NCI-H526 (cell line): ENCODE measurements around the gene SRMS.
A peak's percentile ranks its signal among the peaks of the same experiment; 100 is the strongest.
"Not testable (repeated sequence)": the region's sequence is repeated elsewhere in the genome, so short reads cannot be mapped to it uniquely, and the experiment has no call there.

Experiments used
- DNase-seq, 2 experiments: peaks; one replicate each; lab custom pipeline; 2025; lab: John Stamatoyannopoulos, UW

Gene SRMS

DNA sequence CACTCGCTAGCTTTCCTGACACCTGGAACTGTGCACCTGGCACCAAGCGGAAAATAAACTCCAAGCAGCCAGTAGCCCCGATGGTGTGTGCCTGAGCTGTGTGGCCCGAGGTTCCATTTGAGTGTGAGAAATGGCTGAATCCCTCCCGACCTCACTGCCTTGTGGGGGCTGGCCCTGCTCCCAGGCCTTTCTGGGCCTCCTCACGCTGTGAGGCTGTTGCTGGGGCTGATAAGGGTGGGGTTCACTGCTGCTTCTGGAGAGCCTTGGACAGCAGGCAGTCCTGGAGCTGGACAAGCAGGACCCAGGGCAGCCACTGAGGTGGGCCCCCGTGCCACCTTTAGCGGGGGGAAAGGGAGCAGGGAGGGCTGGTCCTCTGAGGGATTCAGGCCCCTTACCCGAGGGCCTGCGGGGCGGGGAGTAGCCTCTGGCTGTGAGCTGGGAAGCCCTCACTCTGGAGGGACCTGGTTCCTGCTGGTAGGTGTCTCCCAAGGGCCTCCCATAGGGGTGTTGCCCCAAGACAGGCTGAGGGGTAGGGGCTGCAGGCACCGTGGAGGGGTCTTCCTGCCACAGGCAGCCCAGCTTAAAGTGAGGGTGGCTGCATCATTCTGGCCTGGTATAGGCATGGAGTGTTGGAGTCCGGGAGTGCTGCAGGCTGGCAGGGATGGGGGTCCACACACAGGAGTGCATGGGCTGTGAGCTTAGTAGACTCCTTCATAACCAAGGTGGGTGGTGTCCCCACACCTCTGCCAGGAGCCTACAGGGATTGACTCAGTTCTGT lies 25.3 kb downstream of the SRMS start:
- no peak for DNase-seq

DNA sequence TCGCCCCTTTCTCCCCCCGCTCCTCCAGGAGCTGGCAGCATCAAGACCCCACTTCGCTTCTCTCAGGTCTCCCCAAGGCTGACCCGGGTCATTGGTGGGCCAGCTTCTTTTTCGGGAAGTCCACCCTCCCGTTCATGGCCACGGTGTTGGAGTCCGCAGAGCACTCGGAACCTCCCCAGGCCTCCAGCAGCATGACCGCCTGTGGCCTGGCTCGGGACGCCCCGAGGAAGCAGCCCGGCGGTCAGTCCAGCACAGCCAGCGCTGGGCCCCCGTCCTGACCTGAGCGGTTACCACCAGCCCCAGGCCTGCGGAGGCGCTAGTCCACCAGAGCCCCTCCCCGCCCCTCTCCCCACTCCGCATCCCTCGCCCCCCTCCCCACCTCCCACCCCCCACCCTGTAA lies 25.9 kb downstream of the SRMS start:
- DNase-seq: no peak

DNA sequence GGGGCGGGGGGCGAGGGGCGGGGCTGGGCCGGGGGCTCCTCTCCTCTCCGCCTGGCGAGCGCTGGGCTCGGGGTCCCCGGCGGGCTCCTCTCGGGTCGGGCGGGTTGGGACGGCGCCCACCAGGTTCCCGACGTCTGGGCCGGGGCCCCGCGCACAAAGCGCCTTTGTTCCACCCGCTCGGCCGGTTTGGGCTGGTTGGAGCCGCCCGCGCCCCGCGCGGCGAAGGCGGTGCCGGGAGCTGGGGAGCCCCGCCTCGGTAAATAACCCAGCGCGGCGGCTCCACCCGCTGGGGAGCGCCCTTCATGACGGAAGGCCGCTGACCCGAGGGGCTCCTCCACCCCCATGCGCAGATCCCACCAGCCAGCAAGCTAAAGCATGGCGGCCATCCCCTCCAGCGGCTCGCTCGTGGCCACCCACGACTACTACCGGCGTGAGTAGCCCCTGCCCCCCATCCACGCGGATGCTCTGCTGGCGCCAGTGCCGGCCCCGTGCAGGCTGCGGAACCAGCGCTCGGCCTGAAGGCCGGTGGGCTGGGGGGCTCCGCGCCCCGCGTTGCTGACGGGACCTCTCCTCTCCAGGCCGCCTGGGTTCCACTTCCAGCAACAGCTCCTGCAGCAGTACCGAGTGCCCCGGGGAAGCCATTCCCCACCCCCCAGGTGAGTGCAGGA lies 26.5 kb downstream of the SRMS start:
- DNase-seq: peak; percentile 68 to 92

DNA sequence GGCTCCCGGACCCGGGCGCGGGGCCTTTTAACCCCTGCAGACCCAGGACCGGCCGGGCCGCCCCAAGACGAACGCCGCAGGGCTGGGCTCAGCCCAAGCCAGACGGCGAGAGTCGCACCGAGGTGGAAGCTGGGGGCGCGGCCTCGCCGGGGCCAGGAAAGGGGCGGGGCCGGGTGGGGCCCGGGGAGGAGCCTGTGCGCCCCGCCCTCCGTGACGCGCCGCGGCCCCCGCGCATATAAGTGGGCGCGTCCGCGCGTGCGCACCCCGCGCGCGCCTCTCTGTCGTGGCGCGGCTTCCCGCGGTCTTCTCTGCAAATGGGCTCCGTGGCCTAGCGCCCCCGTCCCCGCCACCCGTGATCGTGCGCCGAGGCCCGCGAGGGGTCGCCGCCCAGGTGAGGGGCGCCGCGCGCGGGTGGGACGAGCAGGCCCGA lies 27.0 kb downstream of the SRMS start, which contains the start of gene PPDPF:
Gene PPDPF, plus strand, starts transcription at position 262 of the 430 bp plus-strand sequence. CDS start 544 bp downstream, outside the sequence.
- peak in 1 of 2 experiments; percentile 88 for DNase-seq

DNA sequence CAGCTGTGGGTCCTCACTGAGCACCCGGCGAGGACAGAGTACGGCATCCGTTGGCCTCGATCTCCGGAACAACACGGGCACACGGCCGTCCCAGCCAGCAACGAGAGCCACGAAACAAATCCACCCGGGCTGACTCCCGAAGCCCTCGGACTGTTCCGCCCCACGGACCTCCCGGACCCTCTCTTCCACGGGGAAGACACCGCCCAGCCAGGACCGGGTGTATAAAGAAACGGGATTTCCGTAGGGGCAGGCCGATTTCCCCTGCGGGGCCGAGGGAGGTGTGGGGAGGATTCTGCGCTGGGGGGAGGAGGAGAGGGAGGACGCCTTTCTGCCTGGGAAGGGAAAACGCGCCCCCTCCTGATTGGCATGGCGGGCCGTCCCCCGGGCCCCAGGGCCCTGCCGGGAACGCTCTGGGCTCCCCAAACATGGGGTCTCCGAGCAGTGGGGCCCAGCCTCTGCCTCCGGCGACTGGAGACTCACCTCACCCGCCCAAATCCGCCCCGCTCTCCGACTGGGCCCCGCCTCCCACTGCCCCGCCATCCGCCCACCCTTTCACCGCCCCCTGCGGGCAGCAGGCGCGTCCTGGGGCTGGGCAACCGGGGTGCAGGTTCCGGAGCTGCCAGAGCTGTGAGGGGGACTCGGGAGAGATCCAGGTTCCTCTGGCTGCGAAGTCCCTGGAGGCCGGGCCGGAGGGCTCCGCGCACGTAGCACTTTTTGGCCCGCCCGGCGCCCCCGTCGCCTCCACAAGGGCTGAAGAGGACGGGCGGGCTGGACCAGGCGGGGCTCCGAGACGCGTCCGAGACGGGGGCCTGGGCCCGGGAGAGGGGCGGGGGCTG lies 27.7 kb downstream of the SRMS start:
- DNase-seq: peak in 1 of 2 experiments; percentile 70

DNA sequence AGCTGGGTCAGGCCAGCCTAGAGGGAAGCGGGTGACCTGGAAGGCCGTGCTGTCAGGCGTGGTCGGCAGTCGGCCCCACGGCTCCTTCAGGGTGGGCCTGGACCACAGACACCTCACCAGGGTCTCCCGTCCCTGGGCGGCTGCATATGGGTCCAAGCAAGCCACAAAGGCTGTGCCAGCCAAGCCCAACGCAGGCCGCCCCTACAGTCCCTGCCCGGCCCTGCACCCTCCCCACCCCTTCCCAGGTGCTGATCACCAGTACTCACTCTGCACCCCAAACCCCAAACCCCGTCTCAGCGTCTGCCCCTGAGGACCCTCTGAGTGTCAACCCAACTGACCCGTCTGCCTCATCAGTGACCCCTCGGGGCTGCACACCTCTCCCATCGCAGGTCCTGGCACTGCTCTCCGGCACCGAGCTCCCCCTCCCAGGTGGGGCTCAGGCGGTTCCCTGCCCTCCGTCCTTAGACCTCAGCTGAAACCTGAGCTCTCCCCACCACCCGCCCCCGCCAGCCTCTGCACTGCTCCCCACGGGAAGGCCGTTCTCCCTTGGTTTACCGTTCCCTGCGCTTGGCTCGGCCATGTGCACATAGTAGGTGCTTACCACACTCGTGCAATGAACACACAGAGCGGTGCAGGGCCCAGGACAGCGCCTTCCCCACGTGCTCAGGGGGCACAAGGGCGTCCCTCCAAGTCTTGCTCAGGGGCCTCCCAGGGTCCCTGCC lies 28.4 kb downstream of the SRMS start:
- no peak for DNase-seq

DNA sequence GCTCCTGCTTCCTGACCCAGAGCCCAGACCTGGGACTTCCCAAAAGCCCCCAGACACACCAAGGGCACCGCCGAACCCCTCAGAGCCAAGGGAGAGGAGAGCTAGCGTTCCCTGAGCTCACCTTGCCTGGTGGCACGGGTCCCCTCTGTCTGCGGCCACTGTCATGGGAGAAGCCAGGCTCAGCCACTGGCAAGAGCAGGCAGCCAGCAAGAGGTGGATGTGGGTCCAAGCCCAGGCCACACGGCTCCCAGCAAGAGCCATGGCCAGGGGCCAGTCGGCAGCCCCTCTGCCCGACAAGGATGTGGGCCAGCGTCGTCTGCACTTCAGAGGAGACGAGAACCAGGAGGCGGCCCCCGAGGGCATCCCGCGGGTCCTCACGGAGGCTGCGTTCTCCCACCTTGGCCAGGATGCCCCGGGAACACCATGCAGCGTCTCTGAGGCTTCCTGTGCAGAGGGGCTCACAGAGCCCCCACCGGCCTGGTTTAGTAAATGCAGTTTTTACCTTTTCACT lies 29.1 kb downstream of the SRMS start:
- no peak for DNase-seq

DNA sequence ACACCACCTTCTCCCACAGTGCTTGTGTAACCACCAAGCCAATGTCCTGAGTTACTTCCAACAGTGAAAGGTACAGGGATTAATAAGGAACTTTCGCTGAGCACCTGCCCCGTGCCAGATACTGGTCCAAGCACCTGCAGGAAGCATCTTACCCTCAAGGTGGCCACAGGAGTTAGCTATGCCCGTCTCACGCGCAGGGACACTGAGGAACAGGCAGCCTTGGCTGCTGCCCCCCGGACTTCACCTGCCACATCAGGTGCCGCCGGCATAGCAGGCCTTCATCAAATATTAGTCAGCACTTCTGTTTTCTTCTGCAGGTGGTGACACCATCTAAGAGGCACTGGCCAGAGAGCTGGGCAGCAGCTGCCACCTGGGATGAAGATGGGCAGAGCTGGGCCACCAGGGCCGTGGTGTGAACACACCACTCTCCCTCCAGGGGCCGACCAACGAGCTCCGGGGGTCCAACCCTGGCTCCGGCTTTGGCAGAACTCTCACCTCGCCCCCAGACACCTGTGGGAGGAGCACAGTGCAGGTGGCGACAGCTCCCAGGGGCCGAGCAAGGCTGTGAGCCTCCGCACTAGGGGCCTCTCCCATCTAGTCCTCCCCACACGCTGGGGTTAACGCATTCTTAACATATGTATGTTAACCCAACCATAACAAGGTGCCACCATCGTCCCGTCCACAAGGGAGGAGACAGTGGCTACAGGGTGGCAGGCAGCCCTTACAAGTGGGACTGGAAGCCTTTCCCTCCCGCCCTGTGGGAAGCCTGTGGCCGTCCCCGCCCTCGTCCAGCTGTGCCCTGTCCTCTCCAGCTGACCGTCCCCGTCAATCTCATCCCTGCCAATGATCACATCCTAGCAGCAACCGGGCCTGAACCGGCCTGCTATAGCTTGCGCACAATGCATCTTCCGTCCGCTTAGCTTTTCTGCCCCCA lies 29.9 kb downstream of the SRMS start:
- DNase-seq: no peak

DNA sequence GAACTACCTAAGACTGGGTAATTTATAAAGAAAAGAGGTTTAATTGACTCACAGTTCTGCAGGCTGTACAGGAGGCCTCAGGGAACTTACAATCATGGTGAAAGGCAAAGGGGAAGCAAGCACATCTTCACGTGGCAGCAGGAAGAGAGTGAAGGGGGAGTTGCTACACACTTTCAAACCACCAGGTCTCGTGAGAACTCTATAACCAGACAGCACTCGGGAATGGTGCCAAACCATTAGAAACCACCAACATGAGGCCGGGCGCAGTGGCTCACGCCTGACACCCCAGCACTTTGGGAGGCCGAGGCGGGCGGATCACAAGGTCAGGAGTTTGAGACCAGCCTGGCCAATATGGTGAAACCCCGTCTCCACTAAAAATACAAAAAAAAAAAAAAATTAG lies 33.0 kb downstream of the SRMS start:
- not testable (repeated sequence) for DNase-seq

DNA sequence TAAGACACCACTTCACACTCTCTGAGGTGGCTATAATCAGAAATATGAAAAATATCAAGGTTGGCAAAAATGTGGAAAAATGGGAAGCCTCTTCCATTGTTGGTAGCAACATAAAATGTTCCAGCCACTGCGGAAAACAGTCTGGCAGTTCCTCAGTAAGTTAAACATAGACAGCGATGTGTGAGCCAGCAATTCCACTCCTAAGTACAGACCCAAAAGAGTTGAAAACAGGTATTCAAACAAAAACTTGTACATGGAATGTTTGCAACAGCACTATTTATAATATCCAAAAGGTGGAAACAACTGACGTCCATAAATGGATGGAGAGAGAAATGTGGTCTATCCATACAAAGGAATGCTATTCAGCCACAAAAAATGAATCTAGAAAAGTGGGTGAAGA lies 34.3 kb downstream of the SRMS start:
- DNase-seq: no peak

DNA sequence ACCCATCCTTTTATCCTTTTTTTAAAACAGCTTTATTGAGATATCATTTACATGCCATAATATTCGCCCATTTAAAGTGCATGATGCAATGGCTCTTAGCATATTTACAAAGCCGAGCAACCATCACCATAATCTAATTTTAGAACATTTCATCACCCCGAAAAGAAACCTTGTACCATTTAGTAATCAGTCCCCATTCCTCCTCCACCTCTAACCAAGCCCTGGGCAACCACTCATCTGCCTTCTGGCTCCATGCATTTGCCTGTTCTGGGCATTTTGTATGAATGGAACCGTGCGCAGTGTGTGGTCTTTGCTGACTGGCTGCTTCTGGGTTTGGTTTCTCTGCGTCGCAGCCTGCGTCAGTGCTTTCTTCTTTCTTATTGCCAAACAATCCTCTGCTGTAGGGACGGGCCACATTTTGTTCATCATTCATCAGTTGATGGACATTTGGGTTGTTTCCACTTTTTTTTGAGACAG lies 38.4 kb downstream of the SRMS start:
- no peak for DNase-seq

DNA sequence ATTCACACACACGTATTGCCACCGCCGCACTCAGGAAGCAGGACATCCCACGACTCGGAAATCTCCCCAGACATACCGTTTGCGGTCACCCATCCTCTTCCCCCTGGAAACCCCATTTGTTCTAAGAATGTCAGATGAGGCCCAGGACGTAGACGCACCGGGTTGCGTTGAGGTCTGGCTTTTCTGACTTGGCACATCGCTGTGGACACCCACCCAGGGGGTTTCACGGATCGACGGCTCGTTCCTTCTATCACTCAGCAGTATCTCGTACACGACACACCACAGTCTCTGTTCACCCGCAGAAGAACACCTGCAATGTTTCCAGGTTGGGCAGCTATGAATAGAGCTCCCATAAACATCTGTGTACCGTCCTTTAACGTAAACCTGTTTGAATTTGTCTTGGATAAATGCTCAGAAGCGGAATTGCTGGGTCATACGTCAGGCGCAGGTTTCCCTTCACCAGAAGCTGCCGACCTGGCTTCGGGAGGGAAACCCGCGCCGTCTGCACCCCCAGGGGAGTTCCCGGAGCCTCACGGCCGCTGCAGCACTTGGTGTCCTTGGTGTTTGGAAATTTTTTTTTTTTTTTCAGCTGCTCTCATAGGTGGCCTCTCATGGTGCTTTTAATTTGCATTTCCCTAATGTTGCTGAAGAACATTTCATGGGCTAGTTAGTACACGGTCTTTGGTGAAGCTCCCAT lies 39.3 kb downstream of the SRMS start:
- DNase-seq: peak; percentile 69 to 88

DNA sequence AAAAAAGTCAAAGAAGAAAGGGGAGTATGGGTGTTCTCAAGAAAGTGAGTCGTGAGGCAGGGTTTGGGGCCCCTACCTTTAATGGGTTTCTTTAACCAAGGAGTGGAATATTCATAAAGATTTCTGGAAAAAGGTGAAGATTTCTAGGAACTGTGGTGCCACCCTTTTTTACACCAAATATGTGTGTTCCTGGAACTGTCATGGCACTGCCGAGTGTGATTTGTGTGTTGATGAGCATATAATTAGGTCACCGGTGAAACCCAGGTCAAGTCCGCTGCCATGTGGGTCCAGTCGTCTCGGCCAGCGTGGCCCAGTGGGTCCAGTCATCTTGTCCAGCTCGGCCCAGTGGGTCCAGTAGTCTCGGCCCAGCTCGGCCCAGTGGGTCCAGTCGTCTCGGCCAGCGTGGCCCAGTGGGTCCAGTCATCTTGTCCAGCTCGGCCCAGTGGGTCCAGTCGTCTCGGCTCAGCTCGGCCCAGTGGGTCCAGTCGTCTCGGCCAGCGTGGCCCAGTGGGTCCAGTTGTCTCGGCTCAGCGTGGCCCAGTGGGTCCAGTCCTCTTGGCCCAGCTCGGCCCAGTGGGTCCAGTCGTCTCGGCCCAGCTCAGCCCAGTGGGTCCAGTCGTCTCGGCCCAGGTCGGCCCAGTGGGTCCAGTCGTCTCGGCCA lies 40.3 kb downstream of the SRMS start:
- no peak for DNase-seq

DNA sequence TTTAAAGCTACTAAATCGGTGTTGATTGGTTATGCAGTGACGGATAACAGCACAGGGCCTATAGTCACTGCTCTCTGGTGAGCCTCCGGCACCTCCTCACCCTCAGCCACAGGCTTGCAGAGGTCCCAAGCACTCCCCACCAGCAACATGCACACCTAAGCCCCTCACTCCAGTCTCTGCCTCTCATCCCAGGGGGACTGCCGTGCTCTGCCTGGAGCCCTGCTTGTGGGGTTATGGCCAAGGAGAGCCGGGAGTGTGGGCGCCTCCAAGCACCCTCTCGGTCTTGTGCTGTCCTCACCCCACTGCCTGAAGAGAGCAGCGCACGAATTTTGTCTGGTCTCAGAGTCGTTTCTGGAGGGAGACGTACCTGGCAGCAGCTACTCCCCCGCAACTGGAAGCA lies 41.8 kb downstream of the SRMS start:
- DNase-seq: no peak

DNA sequence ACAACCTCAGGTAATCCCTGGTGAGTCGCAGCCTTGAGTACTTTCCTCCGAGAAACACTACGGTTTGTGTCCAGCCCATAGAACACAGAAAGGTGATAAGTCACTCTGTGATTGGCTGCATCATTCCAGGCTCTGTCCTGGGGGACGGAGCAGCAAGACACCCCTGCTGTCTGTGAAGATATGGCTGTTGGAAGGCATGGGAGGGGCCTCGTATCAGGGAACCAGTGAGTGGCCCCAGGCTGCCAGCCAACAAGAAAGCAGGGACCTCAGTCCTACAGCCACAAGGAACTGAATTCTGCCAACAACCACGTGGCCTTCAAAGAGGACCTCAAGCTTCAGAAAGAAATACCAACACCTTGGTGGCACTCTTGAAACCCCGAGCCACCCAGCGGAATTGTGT lies 42.3 kb downstream of the SRMS start:
- DNase-seq: no peak

DNA sequence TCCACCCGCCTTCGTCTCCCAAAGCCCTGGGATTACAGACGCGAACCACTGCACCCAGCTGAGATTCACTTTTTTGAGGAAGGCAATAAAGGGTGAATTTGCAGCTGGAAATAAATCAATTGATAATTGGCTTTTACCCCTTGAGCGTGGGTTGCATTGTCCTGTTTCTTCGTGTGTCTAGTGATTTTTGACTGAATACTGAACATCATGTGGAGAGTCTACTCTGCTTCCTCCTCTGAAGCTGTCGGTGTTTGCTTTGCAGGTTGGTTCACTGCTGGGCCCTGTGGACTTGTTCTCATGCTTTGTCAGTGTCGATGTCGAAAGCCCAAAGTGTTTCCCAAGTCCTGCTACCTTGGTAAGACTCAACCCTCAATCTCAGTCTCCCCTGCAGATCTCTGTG lies 42.9 kb downstream of the SRMS start:
- no peak for DNase-seq

DNA sequence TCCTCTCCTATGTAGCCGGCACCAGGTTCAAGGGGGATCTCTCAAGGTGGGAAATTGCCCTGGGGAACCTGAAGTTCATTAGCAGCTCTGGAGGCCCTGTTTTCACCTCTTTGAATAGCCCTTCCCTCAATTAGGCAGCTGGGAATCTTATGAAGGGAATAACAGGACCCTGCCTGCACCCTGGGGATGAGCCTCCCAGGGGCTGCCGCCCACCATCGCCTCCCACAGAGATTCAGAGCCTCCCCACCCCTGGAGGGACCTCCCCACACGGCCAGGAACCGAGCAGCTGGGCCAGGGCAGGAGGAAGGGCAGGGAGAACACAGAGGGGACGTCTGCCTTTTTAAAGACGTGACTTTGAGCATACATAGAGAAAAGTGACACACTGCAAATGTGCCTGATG lies 44.0 kb downstream of the SRMS start:
- no peak for DNase-seq

DNA sequence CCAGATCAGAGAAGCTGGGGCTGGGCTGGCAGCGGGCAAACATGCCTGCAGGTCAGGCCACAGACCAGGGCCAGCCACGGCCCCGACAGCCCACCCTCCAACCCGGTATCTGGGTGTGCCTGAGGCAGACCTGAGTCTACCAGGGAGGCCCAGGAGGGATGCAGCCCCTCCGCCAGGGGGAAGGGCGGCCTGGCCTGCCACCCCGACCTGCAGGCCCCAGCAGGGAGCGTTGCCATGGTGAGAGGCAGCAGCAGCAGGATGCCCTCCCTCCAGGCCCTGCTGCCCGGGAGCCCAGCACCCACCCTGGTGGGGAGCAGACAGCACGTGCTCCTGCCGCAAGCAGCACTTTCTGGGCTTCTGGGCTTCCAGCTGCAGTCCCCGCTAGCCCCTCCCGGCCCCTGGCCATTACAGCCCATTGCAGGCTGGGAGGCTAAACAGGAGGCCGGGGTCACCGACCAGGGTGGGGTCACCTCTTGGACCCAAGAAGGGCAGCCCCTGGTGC lies 44.8 kb downstream of the SRMS start:
- peak in 1 of 2 experiments; percentile 55 for DNase-seq
